HL-60 (cell line): ENCODE measurements around the gene KRTAP5-8.
"Not testable (repeated sequence)": the region's sequence is repeated elsewhere in the genome, so short reads cannot be mapped to it uniquely, and the experiment has no call there.

Experiments used
- GABPA ChIP-seq: IDR thresholded peaks from 2 replicates; pipeline ENCODE4 v1.6.1; 2012; ENCODE audit warnings: low read depth
- POLR2AphosphoS5 ChIP-seq: IDR thresholded peaks from 2 replicates; pipeline ENCODE4 v1.6.1; 2012; ENCODE audit warnings: low read depth
- SPI1 ChIP-seq: IDR thresholded peaks from 2 replicates; pipeline ENCODE4 v1.6.1; 2012; ENCODE audit warnings: low read depth, mild to moderate bottlenecking, borderline replicate concordance
- TF ChIP-seq, protein P1 (sequence below): IDR thresholded peaks from one replicate; pipeline ENCODE4 v1.5.1; 2011; ENCODE audit warnings: low read length, control low read depth, inconsistent platforms; ENCODE audit not compliant: insufficient read depth

GRCh38 chr11:71540521-71541304 is 2.9 kb downstream of the KRTAP5-8 start:
- TF ChIP-seq, protein P1, sequence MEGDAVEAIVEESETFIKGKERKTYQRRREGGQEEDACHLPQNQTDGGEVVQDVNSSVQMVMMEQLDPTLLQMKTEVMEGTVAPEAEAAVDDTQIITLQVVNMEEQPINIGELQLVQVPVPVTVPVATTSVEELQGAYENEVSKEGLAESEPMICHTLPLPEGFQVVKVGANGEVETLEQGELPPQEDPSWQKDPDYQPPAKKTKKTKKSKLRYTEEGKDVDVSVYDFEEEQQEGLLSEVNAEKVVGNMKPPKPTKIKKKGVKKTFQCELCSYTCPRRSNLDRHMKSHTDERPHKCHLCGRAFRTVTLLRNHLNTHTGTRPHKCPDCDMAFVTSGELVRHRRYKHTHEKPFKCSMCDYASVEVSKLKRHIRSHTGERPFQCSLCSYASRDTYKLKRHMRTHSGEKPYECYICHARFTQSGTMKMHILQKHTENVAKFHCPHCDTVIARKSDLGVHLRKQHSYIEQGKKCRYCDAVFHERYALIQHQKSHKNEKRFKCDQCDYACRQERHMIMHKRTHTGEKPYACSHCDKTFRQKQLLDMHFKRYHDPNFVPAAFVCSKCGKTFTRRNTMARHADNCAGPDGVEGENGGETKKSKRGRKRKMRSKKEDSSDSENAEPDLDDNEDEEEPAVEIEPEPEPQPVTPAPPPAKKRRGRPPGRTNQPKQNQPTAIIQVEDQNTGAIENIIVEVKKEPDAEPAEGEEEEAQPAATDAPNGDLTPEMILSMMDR, result not testable (repeated sequence)
- TF ChIP-seq POLR2AphosphoS5, GABPA, SPI1: not testable (repeated sequence)
